ENCODE measurements around the gene TLE5.
"Not testable (repeated sequence)": the region's sequence is repeated elsewhere in the genome, so short reads cannot be mapped to it uniquely, and the experiment has no call there.

TLE5 gene

DNA sequence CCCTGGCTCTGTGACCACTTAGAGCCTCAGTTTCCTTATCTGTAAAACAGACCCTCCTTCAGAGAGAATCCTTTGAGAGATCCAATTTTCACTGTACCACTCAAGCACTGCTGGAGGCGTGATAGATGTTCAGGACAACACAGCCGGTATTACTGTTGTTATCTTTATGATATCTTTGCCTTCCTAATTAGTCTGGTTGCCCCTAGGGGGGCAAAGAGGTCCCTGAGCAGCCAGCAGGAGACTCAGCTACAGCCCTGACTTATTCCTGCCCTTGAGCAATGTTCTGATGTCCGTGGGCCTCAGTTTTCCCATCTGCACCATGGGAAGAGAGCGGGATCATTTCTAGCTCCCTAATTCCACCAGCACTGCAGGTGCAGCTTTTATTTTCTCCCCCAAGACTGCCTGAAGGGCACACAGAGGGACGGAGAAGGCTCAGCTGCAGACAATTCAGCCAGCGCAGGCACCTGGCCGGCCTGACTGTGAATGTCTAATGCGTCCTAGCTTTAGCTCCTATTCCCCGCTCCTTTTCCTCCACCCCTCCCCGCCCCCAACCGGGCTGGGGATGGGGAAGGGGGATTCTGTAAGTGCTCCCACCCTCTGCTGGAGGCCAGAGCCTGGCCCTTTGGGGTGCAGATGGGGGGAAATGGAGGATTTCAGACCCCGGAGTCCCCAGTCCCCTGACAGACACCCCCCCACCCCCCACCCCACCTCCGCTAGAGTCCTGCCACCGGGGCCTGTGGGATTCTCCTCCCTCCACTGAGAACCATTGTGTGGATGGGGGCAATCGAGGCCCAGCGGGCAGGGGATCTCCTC, 16.2 kb downstream of the TLE5 start:
- in situ Hi-C loops (cut with MboI; ENCODE audit: low sequenced_read_pairs), result no loop called here

DNA sequence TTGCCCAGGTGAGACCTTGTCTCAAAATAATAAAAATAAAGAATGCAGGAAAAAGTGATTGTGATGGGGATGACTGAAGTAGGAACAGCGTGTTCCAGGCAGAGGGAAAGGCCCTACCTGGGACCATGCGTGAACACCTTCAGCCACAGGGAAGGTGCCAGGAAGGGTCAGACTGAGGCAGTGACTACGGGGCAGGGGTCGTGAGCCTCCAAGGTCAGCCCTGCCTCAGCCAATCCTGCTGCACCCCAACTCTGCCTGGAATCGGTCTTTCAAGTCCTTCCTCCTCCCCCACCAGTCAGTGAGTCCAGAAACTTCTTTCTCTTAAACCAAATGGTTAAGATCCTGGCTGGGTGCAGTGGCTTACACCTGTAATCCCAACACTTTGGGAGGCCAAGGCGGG, 17.1 kb downstream of the TLE5 start:
- in situ Hi-C loops (cut with MboI; ENCODE audit: low sequenced_read_pairs), result no loop called here

DNA sequence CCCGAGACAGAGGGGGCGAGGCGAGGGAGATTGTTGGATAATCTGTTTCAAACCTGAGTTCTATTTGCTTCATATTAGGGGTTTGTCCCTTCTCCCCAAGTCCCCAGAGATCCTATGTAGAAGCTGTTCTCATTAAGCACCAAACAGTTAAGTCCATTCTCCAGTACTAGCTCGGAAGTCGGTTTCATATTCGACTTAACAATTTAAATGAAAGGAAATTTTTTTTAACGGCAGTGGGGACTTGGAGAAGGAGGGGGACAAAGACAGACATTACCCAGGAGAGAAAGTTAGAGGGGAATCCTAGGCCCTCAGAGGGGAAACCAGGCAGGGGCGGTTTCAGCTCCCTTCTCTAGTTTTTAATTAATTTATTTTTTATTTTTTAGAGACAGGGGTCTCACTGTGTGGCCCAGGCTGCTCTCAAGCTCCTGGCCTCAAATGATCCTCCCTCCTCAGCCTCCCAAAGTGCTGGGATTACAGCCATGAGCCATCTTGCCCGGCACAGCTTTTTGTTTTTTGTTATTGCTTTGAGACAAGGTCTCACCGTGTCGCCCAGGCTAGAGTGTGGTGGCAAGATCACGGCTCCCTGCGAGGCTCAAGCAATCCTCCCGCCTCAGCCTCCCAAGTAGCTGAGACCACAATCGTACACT, 19.6 kb downstream of the TLE5 start:
- in situ Hi-C loops (cut with MboI; ENCODE audit: low sequenced_read_pairs), result no loop called here

DNA sequence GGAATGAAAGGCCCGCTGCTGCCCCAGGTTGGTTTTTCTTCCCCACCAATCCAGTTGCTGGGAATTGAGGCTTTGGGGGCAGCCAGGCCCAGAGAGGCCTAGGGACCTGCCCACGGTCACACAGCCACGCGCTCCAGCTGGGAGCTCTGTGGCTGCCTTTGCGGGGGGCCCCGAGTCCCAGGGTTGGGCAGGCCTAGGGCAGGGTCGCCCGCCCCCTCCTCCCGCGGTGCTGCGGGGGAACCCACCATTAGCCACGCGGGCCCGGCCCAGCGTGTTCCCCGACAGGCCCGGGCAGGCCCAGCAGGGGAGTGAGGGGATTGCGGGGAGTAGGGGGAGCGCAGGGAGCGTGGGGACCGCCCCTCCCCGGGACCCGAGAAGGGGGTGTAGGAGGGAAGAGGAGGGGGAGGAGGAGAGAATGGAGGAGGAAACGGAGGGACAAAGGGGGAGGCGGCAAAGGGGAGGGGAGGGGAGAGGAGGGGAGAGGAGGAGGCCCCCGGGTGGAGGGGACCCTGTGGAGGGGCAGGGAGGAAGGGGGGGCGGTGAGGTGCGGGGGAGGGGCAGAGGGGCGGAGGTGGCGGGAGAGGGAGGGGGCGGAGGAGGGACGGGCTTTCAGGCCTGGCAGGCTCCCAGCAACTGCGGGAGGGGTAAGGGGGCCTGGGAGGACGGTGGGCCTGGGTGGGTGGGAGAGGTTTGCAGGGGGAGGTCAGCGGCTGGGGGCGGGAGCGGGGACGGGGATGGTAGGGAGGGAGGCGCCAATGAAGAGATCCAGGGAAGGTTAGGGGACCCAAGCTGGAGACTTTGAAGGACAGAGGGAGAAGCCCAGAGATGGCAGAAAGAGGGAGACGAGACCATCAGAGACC, 20.3 kb downstream of the TLE5 start:
- in situ Hi-C loops (cut with MboI; ENCODE audit: low sequenced_read_pairs), result no loop called here

DNA sequence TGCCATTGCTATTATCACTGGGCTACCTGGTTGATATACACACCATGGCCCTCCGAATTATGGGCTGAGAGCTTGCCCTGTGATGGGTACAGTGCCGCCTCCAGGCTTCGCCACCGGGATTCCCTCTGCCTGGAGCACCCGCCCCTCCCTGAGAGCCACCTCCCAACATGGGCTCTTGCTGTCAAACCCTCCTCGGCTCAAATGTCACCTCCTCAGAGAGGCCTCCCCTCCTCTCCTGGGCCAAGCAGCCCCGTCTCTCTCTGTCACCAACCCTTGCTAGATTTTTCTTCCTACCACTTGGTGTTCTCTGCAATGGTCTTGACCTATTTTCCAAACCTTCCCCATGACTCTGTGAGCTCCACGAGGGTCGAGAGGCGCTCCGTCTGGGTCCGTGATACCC, 21.0 kb downstream of the TLE5 start:
- in situ Hi-C loops (cut with MboI; ENCODE audit: low sequenced_read_pairs), result no loop called here

DNA sequence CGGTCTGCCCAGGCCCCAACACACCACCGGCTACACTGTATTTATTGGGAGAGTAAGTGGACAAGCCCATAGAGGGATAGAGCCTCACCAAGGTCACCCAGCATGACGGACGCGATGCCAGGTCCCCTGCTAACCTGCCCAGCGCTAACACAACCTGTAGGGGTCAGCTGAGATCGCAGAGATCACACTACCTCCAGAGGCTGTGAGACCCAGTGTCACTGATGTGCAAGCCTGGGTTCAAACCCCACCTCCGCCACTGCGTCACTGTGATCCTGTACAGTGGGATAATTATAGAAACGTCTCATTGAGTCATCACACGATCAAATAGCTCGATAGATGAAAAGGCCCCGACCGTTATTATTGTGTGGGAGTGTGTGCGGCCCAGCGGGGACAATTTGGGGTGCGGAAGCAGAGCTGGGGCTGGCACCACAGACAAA, 22.6 kb downstream of the TLE5 start:
- in situ Hi-C loops (cut with MboI; ENCODE audit: low sequenced_read_pairs), result no loop called here

DNA sequence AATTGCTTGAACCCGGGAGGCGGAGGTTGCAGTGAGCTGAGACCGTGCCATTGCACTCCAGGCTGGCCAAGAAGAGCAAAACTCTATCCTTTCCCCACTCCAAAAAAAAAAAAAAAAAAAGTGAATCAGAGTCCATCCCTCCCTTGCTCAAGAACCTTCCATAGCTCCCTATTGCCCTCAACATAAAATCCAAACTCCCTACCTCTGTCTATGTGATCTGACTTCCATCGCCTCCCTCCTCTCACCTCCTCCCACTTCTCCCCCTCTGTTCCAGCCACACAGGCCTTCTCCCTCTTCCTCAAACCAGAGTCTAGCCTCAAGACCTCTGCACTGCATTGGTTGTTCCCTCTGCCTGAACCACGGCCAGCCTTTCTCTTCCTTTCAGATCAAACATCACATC, 23.2 kb downstream of the TLE5 start:
- in situ Hi-C loops (cut with MboI; ENCODE audit: low sequenced_read_pairs), result no loop called here

DNA sequence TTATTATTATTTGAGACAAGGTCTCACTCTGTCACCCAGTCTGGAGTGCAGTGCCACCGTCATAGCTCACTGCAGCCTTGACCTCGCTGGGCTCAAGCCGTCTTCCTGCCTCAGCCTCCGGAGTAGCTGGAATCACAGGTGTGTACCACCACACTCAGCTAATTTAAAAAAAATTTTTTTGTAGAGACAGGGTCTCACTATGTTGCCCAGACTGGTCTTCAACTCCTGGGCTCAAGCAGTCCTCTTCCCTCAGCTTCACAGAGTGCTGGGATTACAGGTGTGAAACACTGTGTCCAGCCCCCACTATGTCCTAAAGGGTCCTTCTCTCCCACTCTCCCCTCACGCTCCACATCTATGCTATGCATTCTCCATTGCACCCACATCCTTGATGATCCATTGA, 24.1 kb downstream of the TLE5 start:
- in situ Hi-C loops (cut with MboI; ENCODE audit: low sequenced_read_pairs), result no loop called here

DNA sequence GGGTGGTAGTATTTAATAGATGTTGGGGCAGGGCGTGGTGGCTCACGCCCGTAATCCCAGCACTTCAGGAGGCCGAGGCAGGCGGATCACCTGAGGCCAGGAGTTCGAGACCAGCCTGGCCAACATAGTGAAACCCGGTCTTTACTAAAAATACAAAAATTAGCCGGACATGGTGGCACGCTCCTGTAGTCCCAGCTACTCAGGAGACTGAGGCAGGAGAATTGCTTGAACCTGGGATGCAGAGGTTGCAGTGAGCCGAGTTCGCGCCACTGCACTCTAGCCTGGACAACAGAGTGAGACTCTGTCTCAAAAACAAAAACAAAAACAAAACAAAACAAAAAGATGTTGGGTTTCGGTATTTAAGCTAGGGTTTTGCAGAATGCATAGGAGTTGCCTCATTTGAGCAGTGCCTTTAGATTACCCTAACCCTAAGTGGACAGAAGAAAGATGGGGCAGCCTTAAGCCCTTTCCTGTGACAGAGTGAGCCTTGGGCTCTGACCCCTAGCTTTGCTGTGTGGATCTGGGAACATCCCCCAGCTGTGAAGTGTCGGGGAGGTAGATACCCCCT, 25.2 kb downstream of the TLE5 start:
- in situ Hi-C loops (cut with MboI; ENCODE audit: low sequenced_read_pairs), result not testable (repeated sequence)

DNA sequence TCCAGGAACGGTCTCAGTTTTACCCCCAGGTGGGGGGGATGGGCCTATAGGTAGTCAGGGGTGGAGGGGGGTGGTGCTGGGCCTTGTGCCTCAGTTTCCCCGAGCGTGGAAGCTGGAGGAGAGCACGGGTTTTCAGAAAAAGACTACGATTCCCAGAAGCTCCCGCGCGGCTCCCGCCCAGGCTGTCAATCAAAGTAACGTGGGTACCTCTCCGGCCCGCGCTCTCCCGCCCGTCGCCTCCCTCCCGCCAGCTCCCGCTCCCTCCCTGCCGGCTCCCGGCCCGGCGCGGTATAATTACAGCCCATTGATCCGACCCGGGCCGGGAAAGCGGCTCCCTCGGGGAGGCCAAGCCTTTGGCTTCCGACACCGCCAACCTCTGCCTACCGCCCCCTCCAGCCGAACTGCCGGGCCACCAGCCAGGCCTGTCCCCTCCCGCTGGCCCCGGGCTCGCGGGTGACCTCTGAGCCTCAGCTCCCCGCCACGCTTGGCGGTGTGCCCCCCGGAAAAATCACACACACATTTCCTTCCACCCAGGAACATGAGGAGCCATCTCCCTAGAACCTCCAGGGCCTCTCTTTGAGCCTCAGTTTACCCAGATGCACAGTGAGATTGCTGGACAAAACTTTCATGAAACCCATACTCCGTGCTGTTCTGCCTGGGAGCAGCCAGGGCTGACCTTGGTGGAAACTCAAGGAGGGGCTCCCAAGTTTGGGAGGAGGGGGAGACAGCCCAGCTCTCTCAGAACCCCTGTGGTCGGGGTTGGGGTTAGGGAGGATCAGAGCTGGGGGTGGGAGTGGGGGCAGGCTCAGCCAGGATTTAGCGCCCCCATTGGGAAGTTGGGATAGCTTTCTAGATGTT, 25.9 kb downstream of the TLE5 start:
- in situ Hi-C loops (cut with MboI; ENCODE audit: low sequenced_read_pairs), result no loop called here

DNA sequence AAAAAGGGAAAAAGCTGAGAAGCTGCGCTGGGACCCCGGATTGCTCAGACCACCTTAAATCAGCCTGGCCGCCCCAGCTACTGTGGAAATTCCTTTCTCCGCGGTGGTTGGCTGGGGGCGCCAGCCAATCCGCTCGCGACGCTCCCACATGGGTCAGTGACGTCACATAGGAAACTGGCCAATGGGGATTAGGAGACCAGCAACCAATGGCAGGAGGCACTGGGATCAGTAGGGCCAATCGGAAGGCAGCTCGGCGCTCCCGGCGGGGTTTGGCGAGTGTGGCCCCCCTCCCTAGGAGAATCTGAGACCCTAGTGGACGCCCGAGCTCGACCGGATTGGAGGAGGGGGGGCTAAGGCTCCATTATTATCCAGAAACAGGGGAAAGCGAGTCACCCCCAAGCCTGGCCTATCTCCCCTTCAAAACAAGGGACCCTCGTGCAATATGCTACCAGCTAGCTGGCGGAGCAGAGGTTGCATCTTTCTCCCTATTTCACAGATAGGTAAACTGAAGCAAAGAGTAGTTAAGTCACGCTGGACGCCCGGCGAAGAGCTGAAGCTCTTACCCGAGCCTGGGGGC, 26.7 kb downstream of the TLE5 start:
- in situ Hi-C loops (cut with MboI; ENCODE audit: low sequenced_read_pairs), result no loop called here

DNA sequence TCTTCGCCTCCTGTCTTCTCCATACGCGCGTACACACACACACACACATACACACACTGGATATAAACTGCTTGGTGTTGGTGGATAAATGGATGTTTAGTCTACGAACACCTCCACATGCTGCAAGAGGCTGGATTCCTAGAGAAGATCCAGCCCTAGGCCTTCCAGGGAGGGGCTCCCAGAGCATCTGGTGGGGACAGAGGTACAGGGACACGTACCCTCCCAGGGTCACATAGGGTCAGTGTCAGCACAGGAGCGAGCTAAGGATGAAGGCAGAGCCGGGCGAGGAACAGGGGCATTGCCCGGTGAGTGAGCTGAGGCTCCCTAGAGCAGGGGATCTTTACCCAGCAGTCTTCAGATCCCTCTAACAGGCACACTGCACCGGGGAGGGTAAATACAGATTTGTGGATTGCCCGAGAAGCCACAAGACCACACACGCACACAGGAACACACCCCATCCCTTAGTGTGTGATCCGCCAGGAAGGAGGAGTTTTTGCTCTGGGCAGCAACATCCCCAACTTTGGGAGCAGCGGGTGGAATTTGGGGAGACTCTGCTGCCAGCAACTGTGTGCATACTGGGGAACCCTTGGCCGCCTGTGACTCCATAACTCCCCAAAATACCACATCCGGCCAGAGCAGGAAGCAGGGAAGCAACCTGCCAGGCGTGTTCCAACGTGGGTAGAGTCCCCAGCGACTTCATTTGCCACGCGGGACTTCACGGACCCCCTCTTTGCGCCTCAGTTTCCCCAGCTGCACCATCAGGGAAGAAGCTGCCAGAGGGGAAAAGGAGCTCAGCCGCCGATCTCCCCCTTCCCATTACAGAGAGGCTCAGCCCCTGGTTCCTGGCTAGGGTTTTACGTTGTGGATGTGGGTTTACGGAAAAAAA, 27.4 kb downstream of the TLE5 start:
- in situ Hi-C loops (cut with MboI; ENCODE audit: low sequenced_read_pairs), result no loop called here

DNA sequence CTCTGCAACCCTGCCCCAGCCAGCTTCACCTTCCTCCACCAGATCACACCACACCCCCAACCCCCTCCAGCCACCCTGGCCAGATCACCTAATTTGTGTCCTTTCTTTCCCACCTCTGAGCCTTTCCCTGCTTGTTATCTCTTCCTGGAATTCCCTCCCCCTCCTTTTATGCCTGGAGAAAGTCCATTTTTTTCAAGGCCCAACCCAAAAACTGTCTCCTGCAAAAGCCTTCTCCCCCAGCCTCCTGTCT, 28.0 kb downstream of the TLE5 start:
- in situ Hi-C loops (cut with MboI; ENCODE audit: low sequenced_read_pairs), result no loop called here

DNA sequence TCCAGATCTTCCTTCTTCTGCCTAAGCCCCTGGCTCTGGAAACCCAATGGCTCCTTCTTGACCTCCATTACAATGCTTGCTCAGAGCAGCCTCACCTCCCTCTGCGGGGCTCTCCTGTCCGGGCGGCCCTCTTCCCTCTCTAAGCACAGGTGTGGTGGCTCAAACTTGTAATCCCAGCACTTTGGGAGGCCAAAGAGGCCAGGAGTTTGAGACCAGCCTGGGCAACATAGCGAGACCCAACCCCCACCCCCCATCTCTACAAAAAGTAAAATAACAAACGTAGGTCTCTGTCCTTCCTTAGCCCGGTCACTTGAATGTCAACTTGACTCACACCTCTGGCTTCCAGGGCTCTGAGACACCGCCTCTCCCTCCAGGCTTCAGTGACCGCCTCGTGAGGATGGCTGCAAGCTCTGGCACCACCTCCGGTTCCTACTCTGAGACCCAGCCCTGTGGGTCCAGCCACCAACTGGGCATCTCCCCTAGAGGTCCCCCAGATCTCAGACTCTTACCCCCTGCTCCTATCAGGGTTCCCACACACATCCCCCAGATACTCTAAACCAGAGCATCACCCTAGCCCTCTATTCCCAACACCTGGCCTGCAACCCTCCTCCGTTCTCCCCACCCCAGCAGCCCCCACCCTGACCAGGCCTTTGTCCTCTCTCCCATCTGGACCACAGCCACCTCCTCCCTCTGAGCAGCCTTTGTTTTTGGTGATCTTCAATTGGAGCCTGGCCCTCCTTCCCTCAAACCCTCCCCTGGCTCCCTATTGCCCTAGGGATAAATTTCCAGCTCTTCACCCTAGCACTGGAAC, 28.5 kb downstream of the TLE5 start:
- in situ Hi-C loops (cut with MboI; ENCODE audit: low sequenced_read_pairs), result no loop called here

DNA sequence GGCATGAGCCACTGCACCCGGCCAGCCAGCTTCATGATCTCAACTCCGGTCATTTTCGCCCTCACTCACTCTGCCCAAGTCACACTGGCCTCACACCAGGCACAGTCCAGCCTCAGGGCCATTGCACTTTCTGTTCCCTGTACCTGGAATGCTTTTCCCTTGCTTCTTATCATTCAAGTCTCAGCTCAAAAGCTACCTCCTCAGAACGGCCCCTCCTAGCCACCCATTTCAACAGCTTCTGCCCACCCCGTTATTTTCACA, 30.8 kb downstream of the TLE5 start:
- in situ Hi-C loops (cut with MboI; ENCODE audit: low sequenced_read_pairs), result no loop called here

DNA sequence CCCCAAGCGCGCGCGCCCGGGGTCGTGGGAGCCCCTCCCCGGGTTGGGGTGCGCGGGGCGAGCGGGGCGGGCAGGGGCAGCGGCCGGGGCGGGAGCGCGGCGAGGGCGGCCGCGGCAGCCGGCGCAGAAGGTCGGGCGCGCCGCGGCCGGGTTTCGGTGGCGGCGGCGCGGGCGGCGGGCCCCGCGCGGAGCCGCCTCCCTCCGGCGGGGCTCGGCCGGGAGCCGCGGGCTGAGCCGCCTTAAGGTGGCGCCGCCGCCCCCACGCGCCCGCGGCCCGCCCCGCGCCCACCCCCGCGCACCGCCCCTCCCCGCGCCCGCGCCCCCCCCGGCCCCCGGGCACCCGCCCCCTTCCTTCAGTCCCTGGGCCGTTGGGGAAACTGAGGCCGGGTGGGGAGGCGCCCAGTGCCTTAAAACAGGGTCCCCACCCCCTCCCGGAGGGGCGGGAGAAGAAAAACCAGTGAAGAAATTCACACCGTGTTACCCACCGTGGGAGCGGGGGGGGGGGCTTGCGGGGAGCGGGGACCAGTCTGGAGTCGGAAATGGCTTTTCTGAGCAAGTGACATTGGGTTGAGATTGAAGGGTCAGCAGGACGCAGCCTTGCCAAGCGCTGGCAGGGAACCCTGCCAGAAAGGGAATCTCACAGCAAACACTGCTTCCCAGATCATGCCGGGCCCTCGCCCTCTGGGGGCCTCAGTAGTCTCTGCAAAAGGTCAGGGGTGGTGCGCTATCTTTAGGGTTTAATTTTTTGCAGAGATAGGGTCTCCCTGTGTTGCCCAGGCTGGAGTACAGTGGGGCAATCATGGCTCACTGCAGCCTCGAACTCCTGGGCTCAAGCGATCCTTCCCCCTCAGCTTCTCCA, 33.0 kb downstream of the TLE5 start, which contains the start of gene TLE2:
TSS of gene TLE2 (minus strand) at position 216 of the 859 bp plus-strand sequence. CDS start 376 bp downstream, outside the sequence.
- in situ Hi-C loops (cut with MboI; ENCODE audit: low sequenced_read_pairs), result no loop called here

DNA sequence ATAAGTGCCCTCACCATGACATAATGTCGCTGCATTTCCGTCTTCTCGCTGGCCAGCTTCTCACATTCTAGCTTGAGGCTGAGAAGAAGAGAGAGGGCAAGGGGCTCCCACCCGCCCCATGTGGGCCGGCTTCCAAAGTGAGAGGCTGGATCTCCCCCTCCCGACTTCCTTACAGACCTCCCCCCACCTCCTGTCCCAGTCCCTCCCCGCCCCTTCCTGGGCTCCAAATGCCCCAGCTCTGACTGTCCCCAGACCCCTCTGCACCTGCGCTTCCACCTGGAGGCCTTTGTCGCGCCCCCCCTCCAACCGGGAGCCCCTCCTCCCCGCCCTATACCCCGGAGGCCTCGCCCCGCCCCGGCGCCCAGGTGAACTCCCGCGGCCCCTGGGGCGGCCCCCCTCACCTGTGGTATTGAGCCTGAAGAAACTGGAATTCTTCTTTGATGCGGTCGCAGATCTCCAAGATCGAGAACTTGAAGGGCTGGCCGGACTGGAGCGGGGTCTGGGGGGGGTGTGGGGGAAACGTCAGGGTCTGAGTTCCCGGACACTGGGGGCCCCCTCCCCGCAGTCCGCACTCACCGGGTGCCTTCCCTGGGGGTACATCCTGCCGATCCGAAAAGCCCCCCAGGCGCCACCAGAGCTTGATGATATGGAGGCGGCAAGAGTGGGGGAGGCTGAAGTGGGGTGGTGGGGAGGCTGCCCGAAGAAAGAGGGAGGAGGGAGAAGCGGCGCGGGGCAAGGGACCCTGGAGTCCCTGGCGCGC, 33.8 kb downstream of the TLE5 start:
- in situ Hi-C loops (cut with MboI; ENCODE audit: low sequenced_read_pairs), result no loop called here

Data from HL-60/S4 treated with phorbol 12-myristate 13-acetate at 8.2 ng/mL for 4 days and 3 days (cell line).